KBM-7 (cell line): ENCODE results near the gene OSGEP.

Source experiments
- DNase-seq: peaks from one replicate; pipeline ENCODE4 v3.0.0-alpha.2; 2015
- in situ Hi-C: fragments of 300-500 bp; cut with MboI; formaldehyde crosslinking; loops from 2 replicates; pipeline ENCODE4 v1.14.3; 2020; ENCODE audit warnings: low sequenced_read_pairs, low pct_unique_long_range_greater_than_20kb, mixed read lengths

The OSGEP gene

DNA sequence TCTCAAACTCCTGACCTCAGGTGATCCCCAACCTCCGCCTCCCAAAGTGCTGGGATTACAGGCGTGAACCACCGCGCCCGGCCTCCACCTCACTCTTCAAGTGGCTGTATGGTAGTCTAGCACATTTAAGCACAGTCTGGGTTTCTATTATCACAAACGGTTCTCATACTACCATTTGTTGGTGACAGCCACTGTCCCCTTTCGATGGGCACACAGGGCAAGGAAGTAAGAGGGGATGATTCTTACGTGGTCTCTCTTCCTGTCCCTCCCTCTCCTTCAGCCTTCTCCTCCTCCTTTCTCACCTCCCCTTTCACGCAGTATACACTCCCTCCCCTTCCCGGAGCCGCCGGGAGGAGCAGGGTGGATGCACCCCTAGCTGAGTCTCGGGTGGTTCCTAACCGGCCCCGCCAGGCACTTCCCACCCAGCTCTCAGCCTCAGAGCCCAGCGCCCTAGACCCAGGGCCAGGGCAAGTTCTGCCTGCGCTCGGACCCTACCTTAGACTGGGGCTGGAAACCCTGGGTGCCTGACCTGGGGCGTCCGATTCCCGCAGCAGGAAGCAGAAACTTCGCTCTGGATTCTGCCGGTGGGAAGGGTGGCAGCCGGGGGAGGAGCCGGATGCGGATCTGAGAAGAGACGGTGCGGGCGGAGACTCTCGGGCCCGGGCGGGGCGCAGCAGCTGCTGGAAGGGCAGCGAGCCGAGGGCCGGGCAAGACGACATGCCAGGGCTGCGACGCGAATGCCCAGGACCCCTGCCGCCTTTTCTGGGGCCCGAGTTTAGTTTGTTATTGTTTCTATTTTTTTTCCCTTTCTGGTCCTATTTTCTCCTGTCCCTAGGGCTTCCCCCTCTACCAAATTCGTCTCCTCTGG, 41.5 kb downstream of the OSGEP start, which contains the start of gene TEP1:
Gene TEP1 (minus strand): TSS at position 626 of the 868 bp plus-strand sequence. CDS start 5,062 bp downstream, outside the sequence.
- DNase-seq, result peak; percentile 82
- in situ Hi-C loops, result no loop called here

DNA sequence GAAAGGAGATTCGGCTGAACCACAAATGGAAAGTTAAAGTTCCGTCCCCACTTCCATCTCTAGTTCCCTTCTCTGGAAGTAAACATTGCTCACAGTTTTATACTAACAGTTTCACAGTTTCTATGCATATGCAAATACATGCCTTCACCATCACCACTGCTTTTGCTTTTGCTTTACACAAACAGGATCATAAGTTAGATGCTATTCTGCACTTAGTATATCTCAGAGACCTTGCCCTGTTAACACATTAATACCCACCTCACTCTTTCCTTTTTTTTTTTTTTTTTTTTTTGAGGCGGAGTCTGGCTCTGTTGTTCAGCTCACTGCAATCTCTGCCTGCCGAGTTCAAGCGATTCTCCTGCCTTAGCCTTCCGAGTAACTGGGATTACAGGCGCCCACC, 42.2 kb downstream of the OSGEP start:
- in situ Hi-C loops, result no loop called here
- DNase-seq, result peak; percentile 38

DNA sequence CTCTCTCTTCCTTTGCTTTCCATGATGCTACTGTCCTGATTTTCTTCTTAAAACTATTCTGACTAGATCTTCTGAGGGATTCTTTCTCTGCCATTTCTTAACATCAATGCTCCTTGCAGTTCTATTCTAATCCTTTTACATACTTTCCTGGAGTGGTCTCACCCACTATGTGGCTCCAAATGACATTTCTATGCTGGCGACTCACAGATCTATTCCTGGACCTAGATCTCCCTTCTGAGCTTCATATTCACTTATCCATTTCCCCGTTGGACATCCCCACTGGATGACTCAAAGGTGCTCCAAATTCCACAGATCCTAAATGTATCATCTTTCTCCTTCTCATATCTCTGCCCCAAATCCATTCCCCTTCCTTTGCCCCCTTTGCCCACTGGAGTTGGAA, 45.4 kb downstream of the OSGEP start:
- in situ Hi-C loops, result no loop called here
- no peak for DNase-seq

DNA sequence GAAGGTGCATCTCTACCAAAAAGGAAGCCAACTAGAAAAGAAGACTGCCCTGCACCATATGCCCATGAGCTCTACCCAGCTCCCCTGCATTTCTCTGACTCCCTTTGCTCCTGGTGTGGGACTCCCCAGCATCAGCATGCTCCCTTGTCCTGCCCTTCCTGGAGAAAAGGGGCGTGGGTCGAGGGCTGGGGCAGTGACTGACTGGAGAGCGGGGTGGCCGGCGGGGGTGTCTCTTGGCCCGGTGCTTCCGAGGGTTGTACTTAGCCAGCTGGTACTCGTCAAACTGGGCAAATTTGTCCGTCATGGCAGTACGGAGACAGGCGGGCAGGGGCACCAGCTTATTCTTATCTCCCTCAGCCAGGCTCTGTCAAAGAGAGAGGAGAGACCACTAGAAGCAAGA, 51.1 kb downstream of the OSGEP start:
- no peak for DNase-seq
- in situ Hi-C loops, result no loop called here

DNA sequence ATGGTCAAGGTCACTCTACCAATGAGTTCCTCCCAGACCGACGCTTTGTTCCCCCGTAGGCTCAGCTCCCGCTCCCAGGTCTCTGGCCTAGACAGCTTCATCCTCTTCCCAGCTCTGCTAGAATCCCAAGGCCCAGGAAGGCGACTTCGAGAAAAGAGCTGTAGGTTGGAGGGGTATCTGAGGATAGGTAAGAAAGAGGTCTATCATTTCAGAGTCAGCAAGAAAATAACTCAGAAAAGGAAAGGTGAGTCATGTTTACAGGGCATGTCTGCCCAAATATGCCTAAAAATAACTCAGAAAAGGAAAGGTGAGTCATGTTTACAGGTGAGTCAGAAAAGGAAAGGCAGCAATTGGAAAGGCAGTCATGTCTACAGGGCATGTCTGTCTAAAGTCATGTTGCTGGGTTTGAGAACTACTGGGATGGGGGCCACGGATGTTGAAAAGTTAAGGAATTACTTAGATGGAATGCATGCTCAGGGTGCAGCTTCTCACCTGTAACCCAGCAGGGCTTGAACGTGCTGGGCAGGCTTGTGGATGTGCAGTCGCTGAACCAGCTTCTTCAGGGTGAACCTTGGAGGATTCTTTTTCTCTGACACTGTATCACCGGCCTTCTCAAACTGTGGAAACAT, 53.5 kb downstream of the OSGEP start:
- in situ Hi-C loops, result no loop called here
- DNase-seq, result no peak

DNA sequence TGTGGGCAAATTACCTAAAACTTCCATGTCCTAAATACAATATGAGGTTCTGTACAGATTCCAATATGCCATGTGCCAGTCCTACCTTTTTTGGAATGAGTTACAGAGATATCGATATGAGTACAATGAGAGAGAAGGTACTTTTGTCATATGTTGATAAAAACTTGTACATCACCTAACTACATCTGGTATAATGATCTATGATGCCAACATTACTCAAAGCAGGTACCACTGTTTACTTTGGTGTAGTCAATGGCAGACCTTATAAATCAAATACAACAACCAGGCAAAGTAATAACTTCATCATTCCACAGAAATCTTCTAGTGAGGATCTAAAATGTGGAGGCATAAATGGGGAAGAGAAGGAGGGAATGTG, 54.0 kb downstream of the OSGEP start:
- DNase-seq, result no peak
- in situ Hi-C loops, result no loop called here

DNA sequence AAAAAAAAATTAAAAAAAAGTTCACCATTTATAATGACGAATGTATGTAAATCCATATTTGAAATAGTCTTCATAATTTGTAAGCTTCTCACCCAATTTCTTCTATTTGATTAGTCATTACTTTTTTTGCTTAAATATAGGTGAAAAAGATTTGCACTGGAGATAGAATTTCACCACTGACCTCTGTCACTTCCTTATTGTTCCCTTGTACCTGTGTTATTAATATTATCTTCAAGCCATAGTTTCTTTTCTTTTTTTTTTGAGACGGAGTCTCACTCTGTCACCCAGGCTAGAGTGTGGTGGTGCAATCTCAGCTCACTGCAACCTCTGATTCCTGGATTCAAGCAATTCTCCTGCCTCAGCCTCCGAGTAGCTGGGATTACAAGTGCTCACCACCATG, 57.1 kb downstream of the OSGEP start:
- in situ Hi-C loops, result no loop called here
- DNase-seq, result no peak
